ENCODE measurements around the gene MCC.

MCC gene

DNA sequence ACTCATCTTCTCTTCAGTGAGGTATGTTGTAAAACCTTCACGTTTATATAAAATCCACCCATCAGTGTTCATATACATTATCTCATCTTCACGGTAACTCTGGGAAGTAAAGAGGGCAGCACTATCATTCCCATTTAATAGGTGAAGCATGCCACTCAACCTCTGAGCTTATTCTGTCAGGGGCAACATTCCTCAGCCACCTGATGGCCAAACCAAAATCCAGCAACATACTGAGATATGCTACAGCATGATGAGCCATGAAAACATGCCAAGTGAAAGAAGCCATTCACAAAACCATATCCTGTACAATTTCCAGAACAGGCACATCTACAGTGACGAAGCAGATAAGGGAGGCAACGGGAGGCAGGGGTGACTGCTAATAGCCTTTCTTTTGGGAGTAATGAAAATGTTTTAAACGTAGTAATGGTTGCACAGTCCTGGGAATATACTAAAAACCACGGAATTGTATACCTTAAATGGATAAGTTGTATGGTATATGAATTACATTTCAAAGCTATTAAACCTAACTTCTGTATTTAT is 220.8 kb downstream of the MCC start:
- no peak for DNase-seq

- DNase-seq = no peak
These were observed 221.4 kb downstream of the MCC start for GRCh38 chr5:113266913-113267227.

DNA sequence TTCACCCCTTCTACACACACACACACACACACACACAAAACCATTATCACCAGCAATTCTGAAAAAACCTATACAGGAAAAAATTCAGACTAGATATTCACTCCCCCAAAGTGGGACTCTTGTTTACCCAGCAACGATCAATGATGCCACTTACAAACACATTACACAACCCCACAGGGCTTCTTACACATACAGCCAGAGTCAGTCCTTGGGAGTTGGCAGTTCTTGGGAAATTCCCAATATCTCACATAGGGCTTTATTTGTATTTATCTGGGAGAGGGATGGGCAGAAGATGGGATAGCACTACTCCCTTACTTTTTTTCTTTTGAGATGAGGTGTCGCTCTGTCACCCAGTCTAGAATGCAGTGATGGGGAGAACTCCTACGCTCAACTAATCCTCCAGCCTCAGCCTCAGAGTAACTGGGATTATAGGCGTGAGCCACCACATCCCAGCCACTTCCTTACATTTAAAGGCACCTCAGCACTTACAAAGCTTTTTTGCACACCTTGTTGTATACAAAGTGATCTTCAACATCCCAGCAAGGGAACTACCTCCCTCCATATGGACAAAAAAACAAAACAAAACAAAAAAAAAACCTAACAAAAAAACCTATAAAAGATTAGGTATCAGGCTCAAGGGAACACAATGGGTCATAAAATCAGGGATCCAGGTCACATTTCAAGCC is 221.9 kb downstream of the MCC start:
- DNase-seq = no peak

- no peak for DNase-seq
These were observed 223.1 kb downstream of the MCC start for GRCh38 chr5:113265190-113265589.

- DNase-seq = no peak
These were observed 224.2 kb downstream of the MCC start for GRCh38 chr5:113264046-113264445.

DNA sequence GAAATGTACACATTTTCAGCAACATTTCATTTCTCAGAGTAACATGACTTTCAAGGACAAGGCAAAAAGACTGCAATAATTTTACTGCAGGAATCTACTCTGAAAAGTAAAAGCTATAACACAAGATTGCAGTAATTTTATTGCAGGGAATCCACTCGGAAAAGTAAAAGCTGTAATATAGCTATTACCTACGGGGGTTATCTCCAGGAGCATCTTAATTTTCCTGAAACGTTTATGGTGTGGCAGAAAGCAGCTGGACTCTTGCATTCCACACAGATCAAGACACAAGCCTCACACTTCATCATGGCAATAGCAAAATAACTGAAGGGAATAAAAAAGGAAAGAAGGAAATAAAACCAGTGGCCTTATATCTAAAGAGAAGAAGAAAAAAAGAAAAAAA is 224.7 kb downstream of the MCC start:
- DNase-seq = no peak

DNA sequence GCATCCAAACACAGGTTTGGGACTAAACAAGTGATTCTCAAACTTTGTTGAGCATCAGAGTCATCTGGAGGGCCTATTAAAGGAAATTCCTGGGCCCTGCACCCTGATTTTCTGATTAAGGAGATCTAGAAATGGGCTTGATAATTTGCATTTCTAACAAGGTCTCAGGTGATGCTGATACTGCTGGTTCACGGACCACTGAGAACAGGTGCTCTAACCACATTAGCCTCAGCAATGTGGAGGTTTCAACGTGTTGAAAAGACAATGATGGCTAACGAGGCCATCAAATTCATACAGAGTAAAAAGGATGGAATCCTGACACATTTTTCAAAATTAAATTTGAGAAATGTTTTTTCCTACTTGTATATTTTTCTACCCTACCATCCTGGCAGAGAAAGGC is 225.6 kb downstream of the MCC start:
- DNase-seq = no peak

DNA sequence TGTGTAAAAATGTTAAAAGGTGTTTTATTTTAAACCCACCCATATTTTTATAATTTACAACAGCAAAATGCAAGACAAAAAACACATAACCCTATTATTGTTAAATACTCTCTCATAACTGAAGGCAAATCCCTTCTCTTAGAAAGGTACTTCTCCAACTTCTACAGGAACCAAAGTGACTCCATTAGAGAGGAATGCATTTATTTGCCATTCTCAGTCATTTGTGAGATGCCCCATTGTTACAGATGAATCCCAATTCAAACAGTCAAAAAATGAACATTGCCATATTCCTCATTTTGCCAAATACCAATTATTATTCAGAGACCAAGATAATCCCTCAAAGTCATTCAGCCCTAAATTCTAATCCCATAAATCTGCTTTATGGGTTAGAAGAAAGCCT is 229.2 kb downstream of the MCC start:
- DNase-seq = no peak

- DNase-seq = no peak
These were observed 230.7 kb downstream of the MCC start for GRCh38 chr5:113257545-113257944.

GRCh38 chr5:113256671-113257452 is 231.4 kb downstream of the MCC start:
- no peak for DNase-seq

DNA sequence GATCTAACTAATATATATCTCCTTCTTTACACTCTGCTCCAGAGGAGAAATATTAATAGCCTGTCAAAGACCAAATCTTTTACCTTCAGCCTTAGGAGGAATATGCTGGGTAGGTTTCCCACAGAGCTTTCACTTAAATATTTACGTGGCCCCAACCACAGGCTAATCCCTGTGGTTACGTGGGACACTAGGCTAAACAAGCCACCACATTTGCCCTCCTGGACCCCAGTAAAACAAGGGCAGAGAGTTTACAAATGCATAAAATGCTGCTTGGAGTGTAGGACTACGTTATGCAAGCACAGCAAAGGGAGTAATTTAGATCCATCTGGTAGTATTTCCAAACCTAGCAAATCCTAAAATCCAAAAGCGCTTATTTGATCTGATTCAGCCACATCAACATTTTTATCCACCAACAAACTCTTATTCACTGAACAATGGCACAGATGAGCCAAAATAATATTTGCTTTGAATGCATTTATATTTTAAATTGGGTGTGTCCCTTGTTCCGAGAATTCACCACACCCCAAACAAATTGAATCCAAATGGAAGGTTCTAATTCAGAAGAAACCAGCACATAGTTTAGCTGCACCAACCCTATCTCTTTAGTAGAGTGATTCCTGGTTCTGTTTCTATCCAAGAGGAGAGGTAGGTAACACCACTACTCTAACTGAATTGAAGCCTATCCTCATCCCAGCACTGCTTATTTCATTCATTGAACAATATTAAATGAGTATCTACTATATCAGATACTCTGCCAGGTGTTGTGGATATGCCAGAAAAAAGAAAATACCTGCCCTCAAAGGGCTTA is 232.5 kb downstream of the MCC start:
- no peak for DNase-seq

DNA sequence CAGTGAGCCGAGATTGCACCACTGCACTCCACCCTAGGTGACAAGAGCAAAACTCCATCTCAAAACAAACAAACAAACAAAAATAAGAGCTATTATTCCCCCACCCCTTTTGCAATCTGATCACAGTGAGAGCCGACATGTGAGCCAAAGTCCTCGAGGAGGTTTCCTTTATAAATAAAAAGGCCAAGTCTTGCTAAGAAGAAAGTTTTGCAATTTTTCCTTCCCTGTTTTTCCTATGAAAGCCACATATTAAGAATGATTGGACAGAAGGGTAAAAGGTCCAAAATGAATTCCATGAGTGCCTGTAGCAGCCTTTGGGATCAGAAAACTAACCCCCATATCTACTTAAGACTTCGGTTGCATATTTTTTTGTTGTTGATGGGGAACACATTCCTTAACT is 233.1 kb downstream of the MCC start:
- no peak for DNase-seq

DNA sequence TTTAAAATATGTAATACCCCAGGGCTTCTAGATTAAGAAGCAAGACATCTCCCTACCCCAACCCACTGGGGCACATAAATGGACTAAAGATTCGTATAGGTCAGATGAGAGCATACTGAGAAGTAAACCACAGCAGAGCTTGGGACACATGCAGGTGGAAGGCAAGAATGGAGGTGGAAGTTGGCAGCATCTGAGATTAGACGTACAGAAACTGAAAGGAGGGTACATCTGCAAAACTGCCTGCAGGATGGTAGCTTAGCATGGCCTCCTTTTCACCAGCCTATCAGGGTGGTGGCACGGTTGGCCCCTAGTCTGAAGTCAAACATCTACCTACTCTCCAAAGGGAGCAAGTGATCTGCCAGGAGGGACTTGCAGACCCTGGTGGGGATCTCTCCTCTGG is 235.2 kb downstream of the MCC start:
- DNase-seq = no peak

DNA sequence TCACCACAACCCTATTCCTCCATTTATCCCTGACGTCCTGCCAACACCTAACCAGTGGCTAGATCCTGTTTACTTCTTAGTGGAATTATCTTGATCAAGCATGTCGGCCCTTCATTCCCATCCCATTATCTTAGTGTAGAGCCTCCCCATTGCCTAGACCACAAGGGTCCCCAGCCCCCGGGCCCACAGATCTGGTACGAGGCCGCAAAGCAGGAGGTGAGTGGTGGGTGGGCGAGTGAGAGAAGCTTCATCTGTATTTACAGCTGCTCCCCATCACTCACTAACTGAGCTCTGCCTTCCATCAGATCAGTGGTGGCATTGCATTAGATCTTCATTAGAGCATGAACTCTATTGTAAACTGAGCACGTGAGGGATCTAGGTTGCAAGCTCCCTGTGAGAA is 236.2 kb downstream of the MCC start:
- DNase-seq = no peak

DNA sequence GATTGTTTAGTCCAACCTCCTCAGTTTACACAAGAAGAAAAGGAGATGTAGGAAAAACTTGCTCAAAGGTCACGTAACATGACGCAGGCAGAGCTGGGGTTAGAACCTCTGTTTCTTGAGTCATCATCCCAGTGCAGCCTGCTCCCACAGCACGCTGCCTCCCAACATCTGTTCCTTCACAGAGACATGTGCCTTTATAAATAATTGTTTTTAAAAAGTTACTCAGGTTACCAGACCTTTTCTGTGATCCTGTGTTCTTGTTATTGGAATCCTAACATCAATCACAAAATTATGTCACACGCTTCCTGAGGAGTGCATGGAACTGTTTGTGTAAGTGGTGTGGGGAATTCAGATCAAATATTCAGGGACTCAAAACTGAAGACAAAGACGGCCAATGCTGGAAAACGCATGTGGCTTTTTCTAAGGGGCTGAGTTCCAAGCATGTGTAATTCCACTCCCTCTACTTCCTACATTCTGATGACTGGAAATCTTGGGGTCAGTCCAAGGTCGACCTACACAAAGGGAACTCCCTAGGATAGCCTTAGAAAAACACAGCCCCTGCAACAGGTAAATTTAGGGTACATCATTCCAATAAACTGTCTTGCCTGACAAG is 237.8 kb downstream of the MCC start:
- no peak for DNase-seq

GRCh38 chr5:113249206-113249605 is 239.0 kb downstream of the MCC start:
- DNase-seq = no peak

DNA sequence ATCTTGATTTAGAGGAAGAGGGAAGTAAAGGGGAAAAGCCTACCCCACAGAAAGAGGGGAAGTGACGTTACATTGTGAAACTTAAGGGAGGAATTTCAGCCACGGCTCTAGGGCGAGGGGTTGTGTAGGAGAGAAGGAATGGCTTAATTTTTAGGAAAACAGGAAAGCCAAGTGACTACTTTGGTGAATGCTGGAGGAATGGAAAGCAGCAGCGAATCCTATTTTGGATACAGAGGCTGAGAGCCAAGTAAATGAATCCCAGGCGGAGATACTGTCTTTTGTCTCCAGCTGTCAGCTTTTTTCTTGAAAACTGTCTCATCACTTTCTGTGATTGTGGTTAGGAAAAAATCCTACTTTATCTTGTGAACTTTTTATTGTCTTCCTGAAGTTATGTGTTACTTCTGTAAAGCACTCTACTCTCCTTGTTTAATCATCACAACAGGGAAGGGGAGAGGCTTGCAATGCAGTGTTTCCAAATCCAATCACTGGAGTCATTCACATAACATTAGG is 241.8 kb downstream of the MCC start:
- no peak for DNase-seq

DNA sequence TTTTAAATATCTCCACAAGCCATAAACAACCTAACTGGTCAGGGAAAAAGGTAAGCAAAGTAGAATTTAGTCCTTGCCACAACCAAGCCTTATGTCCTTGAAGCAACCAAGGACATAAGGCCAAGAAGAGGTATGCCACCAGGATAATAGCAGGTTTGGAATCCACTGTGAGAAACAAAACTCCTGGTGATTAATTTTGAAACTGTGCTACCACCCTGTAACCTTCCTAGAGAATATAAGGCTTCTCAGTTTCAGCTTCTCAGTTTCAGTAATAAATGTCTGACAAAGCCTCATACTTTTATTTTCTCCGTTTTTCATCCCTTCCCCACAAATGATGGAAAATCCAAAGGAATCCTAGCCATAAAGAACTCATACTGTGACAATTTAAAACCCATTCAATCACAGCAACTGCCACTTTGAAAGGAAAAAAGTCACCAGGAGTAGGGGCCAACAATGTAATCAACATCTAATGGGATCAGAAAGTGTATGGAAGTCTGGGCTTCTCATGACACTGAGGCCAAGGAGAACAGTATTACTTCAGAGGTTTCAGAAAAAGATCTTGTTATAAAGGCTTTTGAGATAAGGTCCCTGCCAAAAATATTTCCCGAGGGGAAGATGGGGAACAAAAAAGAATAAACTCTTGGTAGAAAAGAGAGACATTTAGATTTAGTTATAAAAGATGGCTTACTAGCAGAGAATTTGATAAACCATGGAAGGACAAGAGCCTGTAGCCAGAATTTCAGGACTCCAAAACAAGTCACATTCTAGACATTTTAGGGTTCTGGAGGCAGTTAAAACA is 242.6 kb downstream of the MCC start:
- no peak for DNase-seq

- no peak for DNase-seq
These were observed 243.3 kb downstream of the MCC start for GRCh38 chr5:113244966-113245365.

DNA sequence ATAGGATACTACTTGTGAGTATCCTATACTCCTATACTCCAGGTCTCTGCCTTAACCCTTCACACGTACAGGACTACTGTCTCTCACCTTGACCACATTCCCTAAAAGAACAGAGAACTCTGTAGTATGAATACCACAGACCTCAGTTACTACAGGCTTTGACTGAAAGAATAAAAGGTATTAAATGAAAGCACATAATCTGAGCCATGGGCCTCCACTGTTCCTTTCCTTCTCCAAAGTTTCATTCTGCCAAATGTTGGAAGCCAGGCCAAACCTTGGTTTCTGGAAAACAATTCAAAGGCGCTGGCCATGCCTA is 244.9 kb downstream of the MCC start:
- DNase-seq = no peak

DNA sequence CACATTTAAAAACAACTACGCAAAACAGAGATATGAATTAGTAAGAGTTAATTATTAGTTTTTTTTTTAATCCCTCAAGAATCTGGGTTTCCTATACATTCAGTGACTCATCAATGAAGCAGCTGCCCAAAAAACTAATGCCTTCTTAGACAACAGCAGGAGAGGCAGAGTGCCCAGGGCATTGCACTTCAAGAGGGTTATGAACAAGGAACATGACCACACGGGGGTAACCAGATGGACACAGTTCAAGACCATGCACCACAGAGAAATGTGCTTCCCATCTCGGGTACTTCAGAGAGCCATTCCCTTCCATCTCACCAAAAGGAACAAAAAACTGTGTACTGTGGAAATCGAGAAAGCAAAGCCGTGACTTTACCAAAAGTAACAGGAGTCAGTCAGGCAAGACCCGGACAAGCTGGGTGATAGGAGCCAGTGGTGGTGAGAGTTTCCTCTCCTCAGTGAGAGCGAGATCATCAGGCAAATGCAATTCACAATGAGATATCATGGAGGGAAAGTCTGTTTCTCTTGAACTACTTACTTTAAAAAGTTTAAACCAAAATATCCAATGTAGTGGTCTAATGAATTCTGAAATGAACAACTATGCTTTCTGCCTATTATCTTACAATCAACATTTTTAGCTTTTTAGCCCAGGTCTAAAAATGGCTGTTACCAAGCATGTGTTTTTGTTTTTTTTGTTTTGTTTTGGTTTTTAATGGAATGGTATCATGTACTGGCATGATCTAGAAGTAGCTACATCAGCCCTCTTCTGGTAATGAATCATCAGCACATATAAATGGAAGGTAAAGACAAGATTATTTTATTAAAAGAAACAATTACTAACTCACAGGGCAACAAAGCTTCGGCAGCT is 245.5 kb downstream of the MCC start:
- DNase-seq = no peak

Data from activated CD4-positive, alpha-beta T cell treated with anti-CD3 and anti-CD28 coated beads, Interleukin-2, amount 50 U/mL, for 48 hours (primary cell).